H9 (cell line): ENCODE results near the gene TMEM86A. TPM values are rescaled to one million over a fixed set of nuclear protein-coding genes. Genes with fewer than 3 reads are reported as not detected.

ENCODE experiments used
- DNase-seq: peaks from one replicate; pipeline ENCODE4 v3.0.0-alpha.2; 2017
- H2AFZ ChIP-seq: one replicate; pipeline ENCODE4 v1.6.1; 2013; ENCODE audit warnings: mild to moderate bottlenecking, low read length, control low read depth, moderate library complexity
- H2AK5ac ChIP-seq: 2 replicates; pipeline ENCODE4 v1.6.1; 2013; ENCODE audit warnings: low read length, control low read depth, mixed read lengths; ENCODE audit not compliant: insufficient read length
- H2BK120ac ChIP-seq: one replicate; pipeline ENCODE4 v1.6.1; 2013; ENCODE audit warnings: low read depth, mild to moderate bottlenecking, low read length, control low read depth, inconsistent platforms; ENCODE audit not compliant: poor library complexity, severe bottlenecking
- H2BK12ac ChIP-seq: 2 replicates; pipeline ENCODE4 v1.6.1; 2013; ENCODE audit warnings: low read length, control low read depth, mixed read lengths, low read depth; ENCODE audit not compliant: insufficient read length
- H2BK15ac ChIP-seq: 2 replicates; pipeline ENCODE4 v1.6.1; 2013; ENCODE audit warnings: low read depth, low read length, control low read depth
- H2BK20ac ChIP-seq: one replicate; pipeline ENCODE4 v1.6.1; 2013; ENCODE audit warnings: low read depth, mild to moderate bottlenecking, low read length, control low read depth, inconsistent platforms; ENCODE audit not compliant: poor library complexity, severe bottlenecking
- H2BK5ac ChIP-seq: 2 replicates; pipeline ENCODE4 v1.6.1; 2013; ENCODE audit warnings: low read length, control low read depth, mixed read lengths; ENCODE audit not compliant: insufficient read length
- H3K14ac ChIP-seq: 2 replicates; pipeline ENCODE4 v1.6.1; 2013; ENCODE audit warnings: low read length, control low read depth; ENCODE audit not compliant: insufficient read depth
- H3K18ac ChIP-seq: 2 replicates; pipeline ENCODE4 v1.6.1; 2013; ENCODE audit warnings: low read depth, mild to moderate bottlenecking, mixed read lengths, low read length, control low read depth; ENCODE audit not compliant: insufficient read length
- H3K23ac ChIP-seq: 2 replicates; pipeline ENCODE4 v1.6.1; 2013; ENCODE audit warnings: low read length, control low read depth, mixed read lengths, low read depth; ENCODE audit not compliant: insufficient read length
- H3K23me2 ChIP-seq: 2 replicates; pipeline ENCODE4 v1.6.1; 2013; ENCODE audit warnings: low read depth, mild to moderate bottlenecking, mixed read lengths, low read length, control low read depth; ENCODE audit not compliant: insufficient read length, poor library complexity, severe bottlenecking
- H3K27ac ChIP-seq: 2 replicates; pipeline ENCODE4 v1.5.1; 2013; ENCODE audit warnings: low read length, control low read depth, mixed read lengths, low read depth; ENCODE audit not compliant: insufficient read length
- H3K27me3 ChIP-seq: 2 replicates; pipeline ENCODE4 v1.6.1; 2013; ENCODE audit warnings: low read length, control low read depth, inconsistent platforms; ENCODE audit not compliant: insufficient read depth
- H3K4ac ChIP-seq: 2 replicates; pipeline ENCODE4 v1.6.1; 2013; ENCODE audit warnings: low read depth, mild to moderate bottlenecking, control low read depth, inconsistent platforms, low read length, moderate library complexity
- H3K4me1 ChIP-seq: 2 replicates; pipeline ENCODE4 v1.6.1; 2013; ENCODE audit warnings: low read length, control low read depth, inconsistent platforms; ENCODE audit not compliant: insufficient read depth
- H3K4me2 ChIP-seq: 2 replicates; pipeline ENCODE4 v1.6.1; 2013; ENCODE audit warnings: low read length, control low read depth, mixed read lengths; ENCODE audit not compliant: insufficient read length, insufficient read depth
- H3K56ac ChIP-seq: 2 replicates; pipeline ENCODE4 v1.6.1; 2013; ENCODE audit warnings: low read depth, mild to moderate bottlenecking, mixed read lengths, low read length, control low read depth; ENCODE audit not compliant: insufficient read length
- H3K79me1 ChIP-seq: 2 replicates; pipeline ENCODE4 v1.6.1; 2013; ENCODE audit warnings: low read depth, mild to moderate bottlenecking, moderate library complexity, low read length, control low read depth, inconsistent platforms; ENCODE audit not compliant: insufficient read depth, poor library complexity, severe bottlenecking
- H3K79me2 ChIP-seq: 2 replicates; pipeline ENCODE4 v1.6.1; 2013; ENCODE audit warnings: low read length, control low read depth, inconsistent platforms; ENCODE audit not compliant: insufficient read depth
- H3K9ac ChIP-seq: 2 replicates; pipeline ENCODE4 v1.6.1; 2013; ENCODE audit warnings: low read length, control low read depth, mixed read lengths; ENCODE audit not compliant: insufficient read length; ENCODE audit errors: extremely low read depth
- H3K9me3 ChIP-seq: one replicate; pipeline ENCODE4 v1.6.1; 2013; ENCODE audit warnings: low read depth, low read length, inconsistent platforms; ENCODE audit not compliant: control insufficient read depth
- H3T11ph ChIP-seq: one replicate; pipeline ENCODE4 v1.6.1; 2013; ENCODE audit warnings: mild to moderate bottlenecking, low read length, control low read depth, inconsistent platforms
- H4K20me1 ChIP-seq: one replicate; pipeline ENCODE4 v1.6.1; 2013; ENCODE audit not compliant: control insufficient read depth, insufficient read length, insufficient read depth
- H4K5ac ChIP-seq: 2 replicates; pipeline ENCODE4 v1.6.1; 2013; ENCODE audit warnings: low read depth, mild to moderate bottlenecking, mixed read lengths, low read length, control low read depth; ENCODE audit not compliant: insufficient read length
- H4K8ac ChIP-seq: replicated peaks from 2 replicates; pipeline ENCODE4 v1.6.1; 2013; ENCODE audit warnings: low read length, control low read depth, mixed read lengths, low read depth; ENCODE audit not compliant: insufficient read length
- H4K91ac ChIP-seq: 2 replicates; pipeline ENCODE4 v1.6.1; 2013; ENCODE audit warnings: low read depth, mild to moderate bottlenecking, moderate library complexity, mixed read lengths, low read length, control low read depth; ENCODE audit not compliant: insufficient read length
- H3K27ac Mint-ChIP-seq, 3 experiments: 2 replicates in 2 of 3; 3 replicates in 1 of 3; pipeline ENCODE4 v1.8.0; 2020 to 2021; ENCODE audit warnings: mixed read lengths in 3 of 3, mild to moderate bottlenecking in 1 of 3, moderate library complexity in 1 of 3
- H3K27me3 Mint-ChIP-seq: 2 replicates; pipeline ENCODE4 v1.8.0; 2021; ENCODE audit warnings: low read depth, mild to moderate bottlenecking, moderate library complexity, mixed read lengths
- H3K36me3 Mint-ChIP-seq, 3 experiments: 2 replicates in 2 of 3; 3 replicates in 1 of 3; pipeline ENCODE4 v1.8.0; 2020 to 2021; ENCODE audit warnings: low read depth in 3 of 3, mixed read lengths in 3 of 3; ENCODE audit not compliant: insufficient read depth in 1 of 3
- H3K4me1 Mint-ChIP-seq, 2 experiments: 2 replicates each; pipeline ENCODE4 v1.8.0; 2020; ENCODE audit warnings: mixed read lengths in 2 of 2
- H3K4me3 Mint-ChIP-seq, 2 experiments: 2 replicates in 1 of 2; 3 replicates in 1 of 2; pipeline ENCODE4 v1.8.0; 2020 to 2021; ENCODE audit warnings: mild to moderate bottlenecking in 2 of 2, mixed read lengths in 2 of 2, moderate library complexity in 1 of 2
- H3K9me3 Mint-ChIP-seq, 2 experiments: 2 replicates in 1 of 2; 3 replicates in 1 of 2; pipeline ENCODE4 v1.8.0; 2020; ENCODE audit warnings: mild to moderate bottlenecking in 2 of 2, mixed read lengths in 2 of 2, moderate library complexity in 1 of 2
- CTCF ChIP-seq: fragments of 200-600 bp; sonication (generic); conservative IDR thresholded peaks from 3 replicates; pipeline ENCODE4 v1.8.0; 2021; ENCODE audit warnings: antibody characterized with exemption, mild to moderate bottlenecking
- WGBS: extraction: QIAGEN DNeasy Blood & Tissue Kit; methylation state at CpG from one replicate; pipeline ENCODE4 v1.1.7; 2013; ENCODE audit warnings: missing lambda C conversion rate, low lambda C conversion rate, mixed read lengths; ENCODE audit not compliant: insufficient read length; ENCODE audit errors: extremely low coverage; 5-methylcytosine and 5-hydroxymethylcytosine counted together
- total RNA-seq: library from RNA; stranded (reverse); gene quantifications from 2 replicates; pipeline ENCODE4 v1.2.1, GENCODE V29; 2021

The TMEM86A gene
- total RNA-seq, 1 experiment from 2014 or later: 2.3 TPM

GRCh38 chr11:18704698-18705097 is 6.1 kb downstream of the TMEM86A start:
- WGBS: no CpG with 5 or more reads among the region's 1 CpG
- Histone ChIP-seq H3K4me1 (no peaks in the 10 kb centered on the region), H3K27me3 (no peaks in the 10 kb centered on the region; the same call in 1 of the 2 replicates), H2AFZ (no peak overlapping the region), H4K5ac (no peak overlapping the region), H4K8ac (no peak overlapping the region), H2BK5ac (no peak overlapping the region), H3K23me2 (no peaks in the 10 kb centered on the region), H3K23ac (no peak overlapping the region), H3K4me2 (no peak overlapping the region), H3K9ac (no peak overlapping the region), H3K9me3 (no peaks in the 10 kb centered on the region), H2BK12ac (no peak overlapping the region), H3K79me1 (no peaks in the 10 kb centered on the region), H3K27ac (no peak overlapping the region), H2BK20ac (no peak overlapping the region), H2AK5ac (no peak overlapping the region), H3T11ph (no peak overlapping the region), H3K56ac (no peak overlapping the region), H4K91ac (no peak overlapping the region), H4K20me1 (no peaks in the 10 kb centered on the region), H3K14ac (no peak overlapping the region), H3K18ac (no peak overlapping the region), H2BK120ac (no peak overlapping the region), H3K79me2 (no peaks in the 10 kb centered on the region), H2BK15ac (no peak overlapping the region), H3K4ac (no peak overlapping the region)
- Mint-ChIP-seq H3K36me3 (no peaks in the 10 kb centered on the region), H3K27me3 (peaks cover 47% of the 10 kb centered on the region), H3K9me3 (no peaks in the 10 kb centered on the region), H3K27ac (no peak overlapping the region), H3K4me3 (no peak overlapping the region), H3K4me1 (peaks cover 8 to 13% of the 10 kb centered on the region in 2 experiments)
- no peak for DNase-seq
- no peak for TF ChIP-seq CTCF
